ENCODE data around the gene SMIM44. TPM values are rescaled to one million over a fixed set of nuclear protein-coding genes. Genes with fewer than 3 reads are reported as not detected.
"Not testable (repeated sequence)": the region's sequence is repeated elsewhere in the genome, so short reads cannot be mapped to it uniquely, and the experiment has no call there.

Gene SMIM44
- polyA plus RNA-seq, 6 donors from 2014 or later, result not detected

- no peak for DNase-seq
- H3K9me3 Mint-ChIP-seq, result no peaks in the 10 kb centered on the region
- no peak overlapping the region for H3K27ac Mint-ChIP-seq
- H3K27me3 Mint-ChIP-seq, result no peaks in the 10 kb centered on the region
- H3K4me1 Mint-ChIP-seq, result no peaks in the 10 kb centered on the region
- H3K36me3 Mint-ChIP-seq, result peaks cover 0 to 7% of the 10 kb centered on the region in 2 donors
- no peak overlapping the region for H3K4me3 Mint-ChIP-seq
- no peak for ATAC-seq (ENCODE audit: low read depth in 2 of 2)
Observed at GRCh38 chr19:3453840-3454239, 29.4 kb downstream of the SMIM44 start.

DNA sequence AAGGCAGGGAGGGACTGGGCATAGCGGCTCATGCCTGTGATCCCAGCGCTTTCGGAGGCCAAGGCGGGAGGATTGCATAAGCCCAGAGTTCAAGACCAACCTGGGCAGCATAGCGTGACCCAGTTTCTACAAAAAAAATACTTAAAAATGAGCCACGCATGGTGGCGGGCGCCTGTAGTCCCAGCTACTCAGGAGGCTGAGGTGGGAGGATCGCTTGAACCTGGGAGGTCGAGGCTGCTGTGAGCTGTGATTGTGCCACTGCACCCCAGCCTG lies 30.4 kb downstream of the SMIM44 start:
- not testable (repeated sequence) for DNase-seq; H3K27me3 Mint-ChIP-seq; ATAC-seq (ENCODE audit: low read depth in 2 of 2); H3K36me3 Mint-ChIP-seq; H3K9me3 Mint-ChIP-seq; H3K4me1 Mint-ChIP-seq; H3K4me3 Mint-ChIP-seq
- peak overlapping the region in 1 of 6 donors; percentile 26 for H3K27ac Mint-ChIP-seq

- ATAC-seq (ENCODE audit: low read depth in 2 of 2) (no peak), DNase-seq (no peak)
- no peaks in the 10 kb centered on the region for H3K9me3 Mint-ChIP-seq
- H3K4me3 Mint-ChIP-seq, result no peak overlapping the region
- H3K36me3 Mint-ChIP-seq, result peaks cover 0 to 7% of the 10 kb centered on the region in 2 donors
- H3K27me3 Mint-ChIP-seq, result no peaks in the 10 kb centered on the region
- H3K27ac Mint-ChIP-seq, result peak overlapping the region in 1 of 6 donors; percentile 26
- no peaks in the 10 kb centered on the region for H3K4me1 Mint-ChIP-seq
Observed at GRCh38 chr19:3452171-3452941, 30.9 kb downstream of the SMIM44 start.

DNA sequence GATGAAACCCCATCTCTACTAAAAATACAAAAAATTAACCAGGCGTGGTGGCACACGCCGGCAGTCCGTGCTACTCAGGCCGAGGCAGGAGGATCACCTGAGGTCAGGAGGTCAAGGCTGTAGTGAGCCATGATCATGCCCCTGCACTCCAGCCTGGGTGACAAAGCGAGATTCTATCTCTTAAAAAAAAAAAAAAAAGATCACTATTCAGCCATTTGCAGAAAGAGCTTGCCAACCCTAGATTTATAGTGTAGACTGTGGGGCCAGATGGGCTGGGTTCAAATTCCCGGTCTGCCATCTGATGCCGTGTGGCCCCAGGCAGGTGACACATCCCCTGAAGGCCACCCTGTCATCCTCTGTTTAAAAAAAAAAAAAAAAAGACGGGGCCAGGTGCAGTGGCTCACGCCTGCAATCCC lies 31.8 kb downstream of the SMIM44 start:
- Mint-ChIP-seq H3K4me1 (no peaks in the 10 kb centered on the region), H3K27me3 (no peaks in the 10 kb centered on the region), H3K27ac (peak overlapping the region in 1 of 6 donors; percentile 37), H3K4me3 (no peak overlapping the region), H3K9me3 (no peaks in the 10 kb centered on the region), H3K36me3 (peaks cover 0 to 7% of the 10 kb centered on the region in 2 donors)
- no peak for DNase-seq
- ATAC-seq (ENCODE audit: low read depth in 2 of 2), result no peak

DNA sequence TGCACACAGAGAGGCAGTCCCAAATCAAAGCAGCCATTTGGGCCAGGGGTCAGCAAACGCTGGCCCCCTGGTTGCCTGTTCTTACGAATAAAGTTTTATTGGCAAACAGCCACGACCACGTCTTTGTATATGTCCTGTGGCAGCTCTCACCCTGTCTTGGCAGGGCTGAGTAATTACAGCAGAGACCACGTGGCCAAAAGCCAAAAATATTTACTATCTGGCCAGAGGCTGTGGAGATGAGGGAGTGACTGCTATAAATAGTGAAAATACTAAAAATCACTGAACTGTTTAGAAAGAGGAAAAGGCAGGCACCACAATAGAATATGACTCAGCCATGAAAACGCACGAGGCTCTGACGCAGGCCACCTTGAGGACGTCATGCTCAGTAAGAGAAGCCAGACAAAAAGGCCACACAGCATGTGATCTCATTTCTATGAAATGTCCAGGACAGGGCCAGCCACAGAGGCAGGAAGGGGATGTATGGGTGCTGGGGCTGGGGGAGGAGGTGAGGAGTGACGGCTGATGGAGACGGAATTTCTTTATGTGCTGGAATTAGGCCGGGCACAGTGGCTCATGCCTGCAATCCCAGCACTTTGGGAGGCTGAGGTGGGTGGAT lies 32.3 kb downstream of the SMIM44 start:
- Mint-ChIP-seq H3K9me3 (no peaks in the 10 kb centered on the region), H3K4me1 (no peaks in the 10 kb centered on the region), H3K36me3 (peaks cover 0 to 7% of the 10 kb centered on the region in 2 donors), H3K27me3 (no peaks in the 10 kb centered on the region), H3K27ac (no peak overlapping the region), H3K4me3 (no peak overlapping the region)
- no peak for ATAC-seq (ENCODE audit: low read depth in 2 of 2)
- DNase-seq, result no peak

DNA sequence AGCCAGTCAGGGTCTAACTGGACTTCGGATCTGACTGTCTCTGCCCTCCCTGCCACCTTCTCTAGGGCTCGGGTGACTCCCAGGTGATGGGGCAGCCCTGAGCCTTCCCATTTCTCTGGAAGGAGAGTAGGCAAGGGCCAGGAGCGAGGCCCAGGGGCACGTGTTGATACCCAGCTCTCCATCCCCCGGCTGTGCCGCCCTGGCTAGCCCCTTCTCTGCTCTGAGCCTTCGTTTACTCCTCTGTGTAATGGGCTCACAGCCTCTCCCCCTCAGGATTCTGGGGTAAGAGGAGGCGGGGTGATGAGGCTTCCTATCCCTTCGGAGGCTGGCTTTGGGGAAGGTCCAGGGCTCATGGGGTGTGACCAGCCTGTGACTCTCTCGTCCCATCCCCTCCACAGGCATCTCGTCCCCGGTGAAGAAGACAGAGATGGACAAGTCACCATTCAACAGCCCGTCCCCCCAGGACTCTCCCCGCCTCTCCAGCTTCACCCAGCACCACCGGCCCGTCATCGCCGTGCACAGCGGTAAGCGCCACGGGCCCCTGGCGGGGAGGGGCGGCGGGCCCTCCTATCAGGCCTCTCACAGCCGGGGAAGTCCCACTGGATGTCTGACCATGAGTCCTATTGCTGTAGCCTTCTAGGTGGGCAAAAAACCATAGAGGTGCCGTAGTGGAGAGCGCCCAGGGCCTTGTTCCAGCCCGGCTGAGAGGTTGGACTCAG lies 34.5 kb downstream of the SMIM44 start:
- no peaks in the 10 kb centered on the region for H3K9me3 Mint-ChIP-seq
- H3K27me3 Mint-ChIP-seq, result no peaks in the 10 kb centered on the region
- ATAC-seq (ENCODE audit: low read depth in 2 of 2) (no peak), DNase-seq (no peak)
- no peak overlapping the region for H3K4me3 Mint-ChIP-seq
- no peak overlapping the region for H3K27ac Mint-ChIP-seq
- H3K36me3 Mint-ChIP-seq, result peaks cover 0 to 7% of the 10 kb centered on the region in 2 donors
- peaks cover 4 to 7% (median 5%) of the 10 kb centered on the region in 3 donors for H3K4me1 Mint-ChIP-seq

- not testable (repeated sequence) for H3K9me3 Mint-ChIP-seq; H3K36me3 Mint-ChIP-seq; H3K27ac Mint-ChIP-seq; DNase-seq; H3K4me3 Mint-ChIP-seq; H3K27me3 Mint-ChIP-seq; ATAC-seq (ENCODE audit: low read depth in 2 of 2)
- H3K4me1 Mint-ChIP-seq, result peaks cover 4 to 13% (median 5%) of the 10 kb centered on the region in 3 donors
Observed at GRCh38 chr19:3446657-3447056, 36.6 kb downstream of the SMIM44 start.

GRCh38 chr19:3444695-3445234 lies 38.5 kb downstream of the SMIM44 start:
- Mint-ChIP-seq H3K4me3 (no peak overlapping the region), H3K27ac (no peak overlapping the region), H3K36me3 (no peaks in the 10 kb centered on the region), H3K27me3 (no peaks in the 10 kb centered on the region), H3K9me3 (no peaks in the 10 kb centered on the region), H3K4me1 (peaks cover 4 to 13% (median 8%) of the 10 kb centered on the region in 3 donors)
- DNase-seq (no peak), ATAC-seq (ENCODE audit: low read depth in 2 of 2) (no peak)

DNA sequence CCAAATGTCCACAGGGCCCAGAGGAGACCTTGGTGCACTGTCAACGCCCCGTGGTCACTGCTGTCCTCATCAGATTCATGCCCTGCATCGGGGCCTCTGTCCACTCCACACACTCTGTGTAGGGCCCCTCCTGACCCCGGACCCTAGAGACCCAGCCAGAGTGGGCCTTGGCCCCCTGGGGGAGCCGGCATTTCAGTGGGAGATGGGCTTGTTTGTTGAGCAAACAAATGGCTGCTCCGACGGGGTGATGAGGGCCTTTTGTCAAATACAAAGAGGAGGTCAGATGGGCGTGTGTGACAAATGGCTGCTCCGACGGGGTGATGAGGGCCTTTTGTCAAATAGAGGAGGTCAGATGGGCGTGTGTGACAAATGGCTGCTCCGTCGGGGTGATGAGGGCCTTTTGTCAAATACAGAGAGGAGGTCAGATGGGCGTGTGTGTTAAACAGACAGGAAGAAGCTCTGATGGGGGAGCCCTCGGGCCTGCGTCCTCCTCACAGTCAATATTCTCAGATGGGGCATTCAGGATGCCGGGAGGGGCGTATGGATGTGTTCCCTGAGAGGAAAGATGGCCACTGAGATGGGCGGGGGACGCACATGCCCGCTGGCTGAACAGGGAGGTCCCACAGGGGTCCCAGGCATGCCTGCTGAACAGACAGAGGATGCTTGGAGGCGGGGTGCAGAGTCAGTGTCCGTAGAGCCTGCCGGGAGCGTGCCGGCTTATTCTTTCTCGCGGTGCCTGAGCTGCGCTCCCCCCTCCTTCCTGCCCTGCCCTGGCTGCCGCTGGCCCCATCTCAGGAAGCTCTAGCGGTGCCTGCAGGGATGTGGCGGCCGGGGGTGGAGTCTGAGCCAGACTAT lies 39.2 kb downstream of the SMIM44 start:
- no peaks in the 10 kb centered on the region for H3K27me3 Mint-ChIP-seq
- H3K9me3 Mint-ChIP-seq, result no peaks in the 10 kb centered on the region
- H3K4me3 Mint-ChIP-seq, result no peak overlapping the region
- no peak for DNase-seq
- H3K4me1 Mint-ChIP-seq, result peaks cover 4 to 13% (median 8%) of the 10 kb centered on the region in 3 donors
- no peaks in the 10 kb centered on the region for H3K36me3 Mint-ChIP-seq
- peak overlapping the region in 1 of 6 donors; percentile 60 for H3K27ac Mint-ChIP-seq
- no peak for ATAC-seq (ENCODE audit: low read depth in 2 of 2)

DNA sequence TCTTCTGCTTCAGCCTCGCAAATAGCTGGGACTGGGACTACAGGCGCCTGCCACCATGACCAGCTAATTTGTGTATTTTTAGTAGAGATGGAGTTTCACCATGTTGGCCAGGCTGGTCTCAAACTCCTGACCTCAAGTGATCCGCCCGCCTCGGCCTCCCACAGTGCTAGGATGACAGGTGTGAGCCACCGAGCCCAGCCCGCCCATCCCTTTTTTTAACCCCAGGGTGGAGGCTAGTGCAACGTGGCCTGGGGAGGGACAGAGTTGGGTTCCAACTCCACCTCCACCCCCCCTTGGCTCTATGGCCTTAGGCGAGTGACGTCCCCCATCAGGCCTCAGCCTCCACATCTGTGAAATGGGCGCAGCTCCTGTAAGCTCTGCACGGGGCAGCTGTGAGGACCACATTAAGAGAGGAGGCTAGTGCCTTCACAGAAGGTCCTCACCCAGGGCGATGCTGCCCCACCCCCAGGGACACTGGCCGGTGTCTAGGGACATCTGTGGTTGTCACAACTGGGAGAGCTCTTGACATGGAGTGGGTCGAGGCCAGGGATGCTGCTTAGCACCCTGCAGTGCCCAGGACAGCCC lies 40.7 kb downstream of the SMIM44 start:
- no peak overlapping the region for H3K27ac Mint-ChIP-seq

GRCh38 chr19:3441986-3442329 lies 41.3 kb downstream of the SMIM44 start:
- H3K27me3 Mint-ChIP-seq, result no peaks in the 10 kb centered on the region
- DNase-seq (no peak), ATAC-seq (ENCODE audit: low read depth in 2 of 2) (no peak)
- no peaks in the 10 kb centered on the region for H3K36me3 Mint-ChIP-seq
- H3K9me3 Mint-ChIP-seq, result no peaks in the 10 kb centered on the region
- no peak overlapping the region for H3K27ac Mint-ChIP-seq
- peaks cover 4 to 13% (median 8%) of the 10 kb centered on the region in 3 donors for H3K4me1 Mint-ChIP-seq
- no peak overlapping the region for H3K4me3 Mint-ChIP-seq

More for the DNA sequence above, 40.7 kb downstream of the SMIM44 start:
- Mint-ChIP-seq H3K36me3 (no peaks in the 10 kb centered on the region), H3K9me3 (no peaks in the 10 kb centered on the region), H3K4me3 (no peak overlapping the region), H3K27me3 (no peaks in the 10 kb centered on the region), H3K4me1 (peaks cover 4 to 13% (median 8%) of the 10 kb centered on the region in 3 donors)
- ATAC-seq (ENCODE audit: low read depth in 2 of 2) (no peak), DNase-seq (no peak)

GRCh38 chr19:3441089-3441985 lies 41.9 kb downstream of the SMIM44 start:
- DNase-seq, result no peak
- no peaks in the 10 kb centered on the region for H3K27me3 Mint-ChIP-seq
- no peaks in the 10 kb centered on the region for H3K9me3 Mint-ChIP-seq
- no peaks in the 10 kb centered on the region for H3K36me3 Mint-ChIP-seq
- H3K27ac Mint-ChIP-seq, result no peak overlapping the region
- peaks cover 4 to 13% (median 8%) of the 10 kb centered on the region in 3 donors for H3K4me1 Mint-ChIP-seq
- no peak overlapping the region for H3K4me3 Mint-ChIP-seq
- no peak for ATAC-seq (ENCODE audit: low read depth in 2 of 2)

Data from naive B cell (primary cell).